ENCODE data around the gene IGLL5.

The IGLL5 gene

DNA sequence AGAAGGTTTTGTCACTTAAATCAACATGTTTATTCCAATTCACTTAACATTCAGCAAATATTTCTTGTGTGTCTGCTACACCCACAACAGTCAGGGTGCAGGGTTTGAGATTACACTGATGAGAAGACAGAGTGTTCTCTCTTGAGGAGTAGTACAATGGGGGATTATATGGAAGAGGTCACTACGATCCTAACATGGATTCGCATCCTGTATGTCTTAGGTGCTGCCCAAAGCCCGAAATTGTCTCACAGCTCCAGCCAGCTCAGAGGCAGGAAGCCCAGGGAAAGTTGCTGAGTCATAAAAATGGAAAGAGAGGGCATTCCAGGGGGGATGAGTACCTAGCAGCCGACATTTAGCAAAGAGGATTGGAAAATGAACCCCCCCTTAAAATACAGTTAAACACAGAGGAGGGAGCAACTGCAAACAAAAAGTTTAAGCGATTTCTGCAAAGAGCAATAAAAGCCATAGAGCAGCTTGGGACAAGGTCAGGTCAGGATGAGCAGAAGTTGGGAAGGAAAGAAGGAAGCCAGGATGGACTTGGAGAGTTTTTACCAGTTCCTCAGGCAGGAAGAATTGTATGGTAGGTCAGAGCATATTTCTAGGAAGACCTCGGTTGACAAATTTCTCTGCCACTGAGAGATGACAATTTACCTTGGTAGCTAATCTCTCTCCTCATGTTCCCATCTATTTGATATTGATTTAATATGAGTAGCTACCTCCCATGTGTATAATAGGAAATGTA lies 49.5 kb downstream of the IGLL5 start:
- TF ChIP-seq, protein P1, sequence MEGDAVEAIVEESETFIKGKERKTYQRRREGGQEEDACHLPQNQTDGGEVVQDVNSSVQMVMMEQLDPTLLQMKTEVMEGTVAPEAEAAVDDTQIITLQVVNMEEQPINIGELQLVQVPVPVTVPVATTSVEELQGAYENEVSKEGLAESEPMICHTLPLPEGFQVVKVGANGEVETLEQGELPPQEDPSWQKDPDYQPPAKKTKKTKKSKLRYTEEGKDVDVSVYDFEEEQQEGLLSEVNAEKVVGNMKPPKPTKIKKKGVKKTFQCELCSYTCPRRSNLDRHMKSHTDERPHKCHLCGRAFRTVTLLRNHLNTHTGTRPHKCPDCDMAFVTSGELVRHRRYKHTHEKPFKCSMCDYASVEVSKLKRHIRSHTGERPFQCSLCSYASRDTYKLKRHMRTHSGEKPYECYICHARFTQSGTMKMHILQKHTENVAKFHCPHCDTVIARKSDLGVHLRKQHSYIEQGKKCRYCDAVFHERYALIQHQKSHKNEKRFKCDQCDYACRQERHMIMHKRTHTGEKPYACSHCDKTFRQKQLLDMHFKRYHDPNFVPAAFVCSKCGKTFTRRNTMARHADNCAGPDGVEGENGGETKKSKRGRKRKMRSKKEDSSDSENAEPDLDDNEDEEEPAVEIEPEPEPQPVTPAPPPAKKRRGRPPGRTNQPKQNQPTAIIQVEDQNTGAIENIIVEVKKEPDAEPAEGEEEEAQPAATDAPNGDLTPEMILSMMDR (IDR thresholded peaks at IDR 0.05; ENCODE audit: insufficient read depth, low read length, missing control alignments): no peak

GRCh38 chr22:22937894-22938480 lies 50.4 kb downstream of the IGLL5 start:
- ChIA-PET CTCF (no interaction called here), POLR2A (no interaction called here)
- no peak overlapping the region for H3K4me3 ChIP-seq (ENCODE audit: low read depth, low read length)
- TF ChIP-seq, protein P1 (IDR thresholded peaks at IDR 0.05; ENCODE audit: insufficient read depth, low read length, missing control alignments): no peak
- DNase-seq (ENCODE audit: low read depth, low spot score): no peak

More for the DNA sequence above, 49.5 kb downstream of the IGLL5 start:
- H3K4me3 ChIP-seq (ENCODE audit: low read depth, low read length): no peak overlapping the region
- ChIA-PET CTCF (no interaction called here), POLR2A (no interaction called here)
- DNase-seq (ENCODE audit: low read depth, low spot score): no peak

- H3K4me3 ChIP-seq (ENCODE audit: low read depth, low read length): no peak overlapping the region
- ChIA-PET CTCF (interaction anchor here (1.2 kb wide), 1 partner anchor 21 kb away, joined by 3 read pairs; no protein-coding TSS in a partner anchor), POLR2A (no interaction called here)
- DNase-seq (ENCODE audit: low read depth, low spot score): no peak
- TF ChIP-seq, protein P1 (IDR thresholded peaks at IDR 0.05; ENCODE audit: insufficient read depth, low read length, missing control alignments): no peak
Observed at GRCh38 chr22:22938672-22939587, 51.3 kb downstream of the IGLL5 start.

DNA sequence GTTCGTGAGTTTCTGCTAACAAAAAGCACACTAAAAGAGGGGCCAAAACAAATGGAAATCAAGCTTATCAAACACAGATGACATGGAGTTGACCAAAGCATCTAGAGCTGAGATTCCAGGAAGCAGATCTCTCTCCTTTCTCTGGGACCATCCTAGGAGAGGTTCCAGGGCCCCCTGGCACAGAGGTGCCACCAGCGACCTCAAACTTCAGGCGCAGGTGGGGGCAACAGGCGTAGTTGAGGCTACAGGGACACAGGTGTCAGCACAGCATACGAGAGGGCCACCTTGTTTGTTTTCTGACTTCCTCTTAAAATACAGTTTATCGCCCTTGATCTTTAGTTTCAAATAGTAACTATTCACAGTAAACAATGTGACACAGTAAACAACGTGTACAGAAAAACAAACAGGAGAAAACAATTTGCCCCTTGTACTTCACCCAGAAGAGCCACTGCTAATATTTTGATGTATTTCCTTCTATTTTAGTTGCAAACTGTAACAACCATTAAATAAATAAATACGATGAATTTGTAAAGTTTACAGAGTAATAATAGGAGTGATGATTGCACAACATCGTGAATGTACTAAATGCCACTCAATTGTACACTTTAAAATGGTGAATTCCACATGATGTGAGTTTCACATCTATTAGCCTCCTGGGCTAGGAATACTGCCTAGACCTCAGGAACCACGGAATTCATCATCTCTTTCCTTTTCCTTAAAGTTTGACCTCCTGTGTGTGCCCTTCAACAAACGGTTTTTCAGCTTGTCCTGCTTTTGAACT lies 52.2 kb downstream of the IGLL5 start:
- ChIA-PET CTCF (interaction anchor here (1.2 kb wide), 1 partner anchor 20 kb away, joined by 3 read pairs; no protein-coding TSS in a partner anchor), POLR2A (no interaction called here)
- TF ChIP-seq, protein P1 (IDR thresholded peaks at IDR 0.05; ENCODE audit: insufficient read depth, low read length, missing control alignments): no peak
- no peak overlapping the region for H3K4me3 ChIP-seq (ENCODE audit: low read depth, low read length)
- DNase-seq (ENCODE audit: low read depth, low spot score): no peak

GRCh38 chr22:22940961-22941605 lies 53.5 kb downstream of the IGLL5 start:
- TF ChIP-seq, protein P1 (IDR thresholded peaks at IDR 0.05; ENCODE audit: insufficient read depth, low read length, missing control alignments): no peak
- no peak for DNase-seq (ENCODE audit: low read depth, low spot score)
- H3K4me3 ChIP-seq (ENCODE audit: low read depth, low read length): no peak overlapping the region
- POLR2A ChIA-PET: no interaction called here
- CTCF ChIA-PET: interaction anchor here (0.7 to 4.1 kb wide), 4 partner anchors 10 to 85 kb away, joined by 3 to 40 read pairs (median 5); no protein-coding TSS in a partner anchor

Data from AG04449 (cell line).